Measurements from ENCODE around the gene FFAR1.

Gene FFAR1

GRCh38 chr19:35315883-35316282 is 31.8 kb upstream of the FFAR1 start:
- no peak for DNase-seq

GRCh38 chr19:35316560-35316959 is 31.1 kb upstream of the FFAR1 start:
- DNase-seq = no peak

- DNase-seq = no peak
These were observed 30.1 kb upstream of the FFAR1 start for GRCh38 chr19:35317464-35318043.

DNA sequence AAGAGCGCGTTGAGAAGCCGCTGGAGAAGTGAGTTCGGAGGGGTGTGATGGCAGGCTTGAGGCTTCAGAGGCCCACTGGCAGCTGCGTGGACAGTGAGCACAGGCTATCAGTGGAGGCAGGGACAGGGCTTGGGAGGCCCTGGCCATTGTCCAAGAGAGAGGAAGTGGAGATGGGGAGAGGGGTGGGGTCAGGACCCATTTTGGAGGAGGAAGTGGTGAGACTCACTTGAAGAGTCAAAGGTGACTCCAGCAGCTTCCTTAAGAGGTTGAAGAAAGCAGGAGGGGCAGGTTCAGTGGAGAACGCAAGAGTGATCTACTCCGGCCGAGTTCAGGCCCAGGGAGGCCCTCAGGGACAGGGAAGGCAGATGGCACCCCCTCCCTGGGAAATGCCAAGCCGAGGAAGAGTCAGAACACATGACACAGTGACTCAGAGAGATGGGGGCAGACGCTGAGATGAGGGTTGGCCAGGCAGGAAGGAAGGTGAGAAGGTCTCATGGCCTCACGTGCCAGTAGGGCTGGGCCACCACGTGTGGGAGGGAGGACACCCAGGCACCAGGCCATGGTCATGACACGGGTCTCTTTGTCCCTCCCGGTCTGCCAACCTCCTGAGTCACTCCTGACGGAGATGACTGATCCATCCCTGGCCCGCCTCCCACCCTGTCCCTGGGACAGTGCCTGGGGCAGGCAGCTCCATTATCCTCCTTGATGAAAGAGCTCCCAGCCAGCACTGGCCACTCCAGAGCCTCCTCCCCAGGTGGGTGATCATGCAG is 28.8 kb upstream of the FFAR1 start:
- no peak for DNase-seq

DNA sequence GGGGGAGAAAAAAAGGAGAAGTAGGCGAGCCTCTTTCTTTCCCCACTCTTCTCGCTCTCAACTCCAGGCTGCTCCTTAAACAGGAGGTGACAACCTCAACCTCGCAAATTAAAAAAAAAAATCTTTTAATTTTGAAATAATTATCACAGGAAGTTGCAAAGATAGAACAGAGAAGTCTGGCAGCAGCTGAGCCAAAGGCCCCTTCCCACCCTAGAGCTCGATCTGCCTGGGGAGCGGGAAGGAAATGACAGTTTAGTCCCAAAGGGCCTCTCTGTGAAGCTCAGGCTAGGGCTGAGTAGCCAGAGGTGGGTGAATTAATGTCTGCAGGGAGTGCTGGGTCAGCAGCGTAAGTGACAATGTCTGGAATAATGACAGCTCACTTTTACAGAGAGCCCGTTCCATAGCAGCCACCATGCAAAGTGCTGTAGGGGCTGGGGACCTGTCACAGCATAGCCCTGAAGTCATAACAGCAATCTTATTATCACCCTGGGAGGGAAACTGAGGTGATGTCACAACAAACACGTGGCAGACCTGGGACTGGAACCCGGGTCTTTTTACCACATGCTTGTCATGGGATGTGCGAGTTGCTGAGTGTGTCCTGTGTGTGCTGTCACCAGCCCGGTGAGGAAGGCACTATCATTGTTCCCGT is 27.5 kb upstream of the FFAR1 start:
- DNase-seq = no peak

- no peak for DNase-seq
These were observed 26.4 kb upstream of the FFAR1 start for GRCh38 chr19:35321291-35321690.

DNA sequence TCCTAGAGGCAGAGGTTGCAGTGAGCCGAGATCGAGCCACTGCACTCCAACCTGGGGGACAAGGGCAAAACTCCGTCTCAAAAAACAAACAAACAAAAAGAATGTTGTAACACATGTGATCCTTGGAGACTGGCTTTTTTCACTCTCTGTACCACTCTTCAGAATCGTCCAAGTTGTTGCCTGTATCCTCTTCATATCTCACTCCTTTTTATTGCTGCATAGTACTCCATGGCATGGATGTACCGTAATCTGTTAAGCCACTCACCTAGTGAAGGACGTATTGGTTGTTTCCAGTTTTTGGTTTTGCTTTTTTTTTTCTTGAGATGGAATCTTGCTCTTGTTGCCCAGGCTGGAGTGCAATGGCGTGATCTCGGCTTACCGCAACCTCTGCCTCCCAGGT is 25.7 kb upstream of the FFAR1 start:
- no peak for DNase-seq

GRCh38 chr19:35327642-35328041 is 20.1 kb upstream of the FFAR1 start:
- no peak for DNase-seq

DNA sequence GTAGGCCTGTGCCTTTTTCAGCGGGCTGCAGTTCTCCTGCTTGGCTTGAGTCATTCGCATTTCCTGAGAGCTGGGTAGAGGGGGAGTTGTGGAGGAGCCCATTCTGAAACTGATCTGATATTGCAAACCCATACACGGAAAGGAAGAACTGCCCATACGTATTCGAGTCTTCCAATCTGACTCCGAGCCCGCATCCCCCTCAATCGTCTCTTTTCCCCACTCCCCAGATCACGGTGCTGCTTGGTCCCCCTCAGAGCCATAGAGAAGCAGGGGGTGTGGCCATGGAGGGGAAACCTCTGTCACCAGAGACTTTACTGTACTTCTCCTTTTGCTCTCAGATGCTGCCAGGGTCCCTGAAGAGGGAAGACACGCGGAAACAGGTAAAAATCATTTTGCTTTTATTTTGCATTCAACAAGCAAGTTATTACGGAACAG is 18.8 kb upstream of the FFAR1 start, which contains the start of gene CD22:
TSS of gene CD22 (plus strand) at position 337 of the 435 bp plus-strand sequence. CDS start 2,854 bp downstream, outside the sequence.
- no peak for DNase-seq

- no peak for DNase-seq
These were observed 18.4 kb upstream of the FFAR1 start for GRCh38 chr19:35329323-35329722.

- DNase-seq = no peak
These were observed 17.2 kb upstream of the FFAR1 start for GRCh38 chr19:35330475-35330874.

DNA sequence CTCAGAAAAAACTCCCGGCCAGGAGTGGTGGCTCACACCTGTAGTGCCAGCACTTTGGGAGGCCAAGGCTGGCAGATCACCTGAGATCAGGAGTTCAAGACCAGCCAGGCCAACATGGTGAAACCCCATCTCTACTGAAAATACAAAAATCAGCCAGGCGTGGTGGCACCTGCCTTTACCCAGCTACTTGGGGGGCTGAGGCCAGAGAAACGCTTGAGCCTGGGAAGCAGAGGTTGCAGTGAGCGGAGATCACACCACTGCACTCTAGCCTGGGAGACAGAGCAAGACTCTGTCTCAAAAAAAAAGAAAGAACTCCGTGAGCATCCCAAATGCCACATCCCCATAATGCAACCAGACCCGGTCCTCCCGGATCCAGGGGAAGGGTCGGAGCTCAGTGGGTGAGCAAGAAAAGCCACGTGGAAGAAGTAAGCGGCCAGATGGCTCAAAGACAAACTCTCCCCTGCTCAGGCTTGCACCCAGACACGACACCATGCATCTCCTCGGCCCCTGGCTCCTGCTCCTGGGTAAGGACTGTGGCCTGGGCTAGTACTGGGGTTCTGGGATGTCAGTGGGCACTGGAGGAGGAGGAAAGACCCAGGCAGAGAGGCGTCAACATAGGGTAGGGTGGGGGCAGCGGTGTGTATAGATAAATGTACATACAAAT is 16.0 kb upstream of the FFAR1 start:
- no peak for DNase-seq

GRCh38 chr19:35332817-35333216 is 14.9 kb upstream of the FFAR1 start:
- DNase-seq = no peak

- DNase-seq = no peak
These were observed 13.5 kb upstream of the FFAR1 start for GRCh38 chr19:35334144-35334753.

DNA sequence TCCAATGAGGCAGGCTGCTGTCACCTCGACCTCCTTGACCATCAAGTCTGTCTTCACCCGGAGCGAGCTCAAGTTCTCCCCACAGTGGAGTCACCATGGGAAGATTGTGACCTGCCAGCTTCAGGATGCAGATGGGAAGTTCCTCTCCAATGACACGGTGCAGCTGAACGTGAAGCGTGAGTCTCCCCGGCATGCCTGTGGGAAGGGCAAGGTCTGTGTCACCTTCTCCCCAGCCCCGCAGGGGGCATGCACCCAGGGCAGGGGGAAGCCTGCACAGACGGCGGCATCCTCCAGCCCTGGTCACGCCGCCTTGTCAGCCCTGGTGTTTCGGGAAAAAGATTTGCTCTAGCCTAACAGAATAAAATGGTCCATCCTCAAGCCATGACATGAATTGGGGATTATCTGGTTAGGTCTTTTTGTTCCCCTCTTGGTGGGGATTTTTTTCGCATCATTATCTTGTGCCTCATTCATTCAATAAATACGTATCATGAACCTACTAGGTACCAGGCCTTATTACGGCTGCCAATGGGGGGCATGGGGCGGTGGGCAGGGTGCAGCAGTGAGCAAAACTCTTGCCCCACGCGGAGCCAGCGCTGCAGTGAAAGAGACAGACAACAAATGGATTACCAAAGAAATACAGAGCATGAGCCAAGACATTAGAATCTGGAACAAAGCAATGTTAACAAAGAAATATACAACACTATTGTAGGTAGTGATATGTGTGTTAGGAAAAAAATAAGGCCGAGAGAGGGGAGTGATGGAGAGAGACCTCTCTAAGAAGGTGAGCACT is 11.3 kb upstream of the FFAR1 start:
- DNase-seq = no peak

DNA sequence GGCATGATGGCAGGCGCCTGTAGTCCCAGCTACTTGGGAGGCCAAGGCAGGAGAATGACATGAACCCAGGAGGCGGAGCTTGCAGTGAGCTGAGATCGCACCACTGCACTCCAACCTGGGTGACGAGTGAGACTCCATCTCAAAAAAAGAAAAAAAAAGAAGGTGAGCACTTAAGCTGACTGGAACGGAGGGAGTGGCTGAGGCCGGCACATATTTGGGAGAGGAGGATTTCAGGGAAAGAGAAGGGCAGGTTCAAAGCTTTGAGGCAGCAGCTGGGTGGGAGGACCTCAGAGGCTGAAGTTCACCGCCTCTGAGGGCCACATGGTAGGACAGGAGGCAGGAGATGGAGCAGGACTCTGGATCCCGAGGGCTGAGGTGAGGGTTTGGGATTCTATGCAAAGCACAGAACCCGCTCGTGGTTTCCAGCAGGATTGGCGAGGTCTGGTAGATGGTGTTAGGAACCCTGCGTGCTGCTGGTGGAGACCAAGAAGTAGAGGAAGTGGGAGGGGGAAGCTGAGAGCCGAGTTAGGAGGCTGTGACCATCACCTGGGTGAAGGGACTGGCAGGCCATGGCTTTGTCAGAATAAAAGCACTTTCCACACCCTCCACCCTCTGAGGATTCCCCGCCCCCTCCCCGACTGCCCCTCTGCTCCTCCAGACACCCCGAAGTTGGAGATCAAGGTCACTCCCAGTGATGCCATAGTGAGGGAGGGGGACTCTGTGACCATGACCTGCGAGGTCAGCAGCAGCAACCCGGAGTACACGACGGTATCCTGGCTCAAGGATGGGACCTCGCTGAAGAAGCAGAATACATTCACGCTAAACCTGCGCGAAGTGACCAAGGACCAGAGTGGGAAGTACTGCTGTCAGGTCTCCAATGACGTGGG is 10.4 kb upstream of the FFAR1 start:
- DNase-seq = no peak

DNA sequence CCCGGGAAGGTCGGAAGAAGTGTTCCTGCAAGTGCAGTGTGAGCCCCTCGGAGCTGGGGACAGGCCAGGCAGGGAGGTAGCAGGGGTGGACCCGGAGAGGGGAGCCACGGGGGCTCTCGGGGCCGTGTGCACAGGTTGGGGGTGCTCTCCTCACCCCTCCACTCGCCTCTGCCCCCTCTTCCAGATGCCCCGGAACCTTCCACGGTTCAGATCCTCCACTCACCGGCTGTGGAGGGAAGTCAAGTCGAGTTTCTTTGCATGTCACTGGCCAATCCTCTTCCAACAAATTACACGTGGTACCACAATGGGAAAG is 9.8 kb upstream of the FFAR1 start:
- DNase-seq = no peak

GRCh38 chr19:35340431-35340830 is 7.3 kb upstream of the FFAR1 start:
- no peak for DNase-seq

- no peak for DNase-seq
These were observed 6.7 kb upstream of the FFAR1 start for GRCh38 chr19:35341006-35341405.

GRCh38 chr19:35341565-35342225 is 6.0 kb upstream of the FFAR1 start:
- DNase-seq = no peak

- DNase-seq = no peak
These were observed 5.3 kb upstream of the FFAR1 start for GRCh38 chr19:35342430-35342829.
